PC-9 (cell line): ENCODE results near the gene LRRC28. TPM values are rescaled to one million over a fixed set of nuclear protein-coding genes. Genes with fewer than 3 reads are reported as not detected.

Source experiments
- BruUV-seq: library from RNA; stranded (reverse); fragments of 400-500 nt; replicated peaks from 2 replicates; lab custom pipeline; 2021; lab: Mats Ljungman, UMichigan
- CTCF ChIA-PET: fragments of 300-600 bp; sonication (Branson Sonifier 250); formaldehyde crosslinking; loops from one replicate; lab custom pipeline; 2022; ENCODE audit warnings: antibody characterized with exemption; lab: Charles Lee
- POLR2A ChIA-PET: fragments of 300-600 bp; sonication (Branson Sonifier 250); formaldehyde crosslinking; loops from one replicate; lab custom pipeline; 2022; ENCODE audit warnings: antibody characterized with exemption; ENCODE audit not compliant: unreplicated experiment; lab: Charles Lee
- DNase-seq, 2 experiments: peaks; one replicate each; pipeline versions ENCODE4 v3.0.0 to v3.0.0-alpha.2; 2015 to 2022; ENCODE audit warnings: mixed read lengths in 1 of 2
- H2AFZ ChIP-seq: fragments of 200-600 bp; sonication (generic); 2 replicates; pipeline ENCODE4 v1.8.1; 2017; ENCODE audit warnings: antibody characterized with exemption
- H3F3A ChIP-seq: fragments of 200-600 bp; sonication (generic); 2 replicates; pipeline ENCODE4 v1.8.1; 2017; ENCODE audit warnings: antibody characterized with exemption, mild to moderate bottlenecking, low read depth; ENCODE audit not compliant: insufficient read depth
- H3K27ac ChIP-seq: fragments of 200-600 bp; sonication (generic); 2 replicates; pipeline ENCODE4 v1.6.1; 2016; ENCODE audit warnings: mixed run types
- H3K27me3 ChIP-seq: fragments of 200-600 bp; sonication (generic); 2 replicates; pipeline ENCODE4 v1.6.1; 2016; ENCODE audit warnings: low read depth, mixed run types; ENCODE audit not compliant: insufficient read depth
- H3K36me3 ChIP-seq: fragments of 200-600 bp; sonication (generic); 2 replicates; pipeline ENCODE4 v1.6.1; 2016; ENCODE audit warnings: low read depth, mixed run types
- H3K4me1 ChIP-seq: fragments of 200-600 bp; sonication (generic); replicated peaks from 2 replicates; pipeline ENCODE4 v1.6.1; 2016; ENCODE audit warnings: mixed run types; ENCODE audit not compliant: insufficient read depth
- H3K4me2 ChIP-seq: fragments of 200-600 bp; sonication (generic); 2 replicates; pipeline ENCODE4 v1.6.1; 2017; ENCODE audit warnings: mixed run types
- H3K4me3 ChIP-seq: fragments of 200-600 bp; sonication (generic); 2 replicates; pipeline ENCODE4 v1.6.1; 2016; ENCODE audit warnings: mixed run types
- H3K79me2 ChIP-seq: fragments of 200-600 bp; sonication (generic); 2 replicates; pipeline ENCODE4 v1.6.1; 2017; ENCODE audit warnings: low read depth, mixed run types
- H3K9me2 ChIP-seq: fragments of 200-600 bp; sonication (generic); 2 replicates; pipeline ENCODE4 v1.8.1; 2017; ENCODE audit warnings: mild to moderate bottlenecking; ENCODE audit not compliant: insufficient read depth
- H3K9me3 ChIP-seq: fragments of 200-600 bp; sonication (generic); 2 replicates; pipeline ENCODE4 v1.8.1; 2016; ENCODE audit warnings: low read depth; ENCODE audit not compliant: insufficient read depth
- H4K20me1 ChIP-seq: fragments of 200-600 bp; sonication (generic); 2 replicates; pipeline ENCODE4 v1.8.1; 2017; ENCODE audit not compliant: insufficient read depth
- EZH2 ChIP-seq: fragments of 200-600 bp; sonication (generic); IDR thresholded peaks from 2 replicates; pipeline ENCODE4 v1.8.0; 2017; ENCODE audit warnings: antibody characterized with exemption, low read depth
- intact Hi-C: fragments of 100-400 bp; cut with micrococcal nuclease; formaldehyde crosslinking; loops from one replicate; pipeline ENCODE4 v1.10.0; 2022; ENCODE audit not compliant: unreplicated experiment
- total RNA-seq: library from RNA; stranded (reverse); gene quantifications from 2 replicates; pipeline ENCODE4 v1.2.3, GENCODE V29; 2021
- TF ChIP-seq, protein P1 (sequence below): fragments of 200-600 bp; sonication (generic); conservative IDR thresholded peaks from 2 replicates; pipeline ENCODE4 v1.6.1; 2017; ENCODE audit warnings: mixed run types, antibody characterized with exemption, mild to moderate bottlenecking, moderate library complexity

Gene LRRC28
- total RNA-seq, 1 experiment from 2014 or later = 13.5 TPM

DNA sequence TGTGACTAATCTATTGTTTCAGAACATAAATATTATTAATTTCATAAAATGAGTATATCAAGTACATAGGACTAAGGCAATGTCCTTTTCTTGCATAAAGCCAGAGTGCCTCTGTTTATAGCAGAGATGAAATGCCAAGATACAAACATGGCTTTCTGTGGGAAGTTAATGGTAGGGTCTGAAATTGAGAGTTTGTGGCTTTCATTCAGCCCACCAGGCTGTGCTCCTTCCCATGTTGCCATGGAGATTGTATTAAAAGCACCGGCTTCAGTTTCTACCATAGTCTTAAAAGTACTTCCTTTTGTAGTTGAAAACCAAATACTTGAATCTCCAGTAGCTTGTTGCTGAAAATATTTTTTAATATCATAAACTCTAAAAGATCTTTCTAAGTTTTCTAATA, 114.0 kb downstream of the LRRC28 start:
- no peaks in the 10 kb centered on the region for H3K9me3 ChIP-seq
- H3K36me3 ChIP-seq = no peaks in the 10 kb centered on the region
- no TSS peak for BruUV-seq
- no peaks in the 10 kb centered on the region for H3K9me2 ChIP-seq
- TF ChIP-seq, protein P1, sequence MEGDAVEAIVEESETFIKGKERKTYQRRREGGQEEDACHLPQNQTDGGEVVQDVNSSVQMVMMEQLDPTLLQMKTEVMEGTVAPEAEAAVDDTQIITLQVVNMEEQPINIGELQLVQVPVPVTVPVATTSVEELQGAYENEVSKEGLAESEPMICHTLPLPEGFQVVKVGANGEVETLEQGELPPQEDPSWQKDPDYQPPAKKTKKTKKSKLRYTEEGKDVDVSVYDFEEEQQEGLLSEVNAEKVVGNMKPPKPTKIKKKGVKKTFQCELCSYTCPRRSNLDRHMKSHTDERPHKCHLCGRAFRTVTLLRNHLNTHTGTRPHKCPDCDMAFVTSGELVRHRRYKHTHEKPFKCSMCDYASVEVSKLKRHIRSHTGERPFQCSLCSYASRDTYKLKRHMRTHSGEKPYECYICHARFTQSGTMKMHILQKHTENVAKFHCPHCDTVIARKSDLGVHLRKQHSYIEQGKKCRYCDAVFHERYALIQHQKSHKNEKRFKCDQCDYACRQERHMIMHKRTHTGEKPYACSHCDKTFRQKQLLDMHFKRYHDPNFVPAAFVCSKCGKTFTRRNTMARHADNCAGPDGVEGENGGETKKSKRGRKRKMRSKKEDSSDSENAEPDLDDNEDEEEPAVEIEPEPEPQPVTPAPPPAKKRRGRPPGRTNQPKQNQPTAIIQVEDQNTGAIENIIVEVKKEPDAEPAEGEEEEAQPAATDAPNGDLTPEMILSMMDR = no peak
- no peak for TF ChIP-seq EZH2
- no peak for DNase-seq
- no peaks in the 10 kb centered on the region for H4K20me1 ChIP-seq
- POLR2A ChIA-PET = no interaction called here
- H3K4me2 ChIP-seq = no peak overlapping the region
- intact Hi-C loops = no loop called here
- CTCF ChIA-PET = no interaction called here
- H3K4me1 ChIP-seq = no peaks in the 10 kb centered on the region
- H3K79me2 ChIP-seq = no peaks in the 10 kb centered on the region
- no peak overlapping the region for H3K4me3 ChIP-seq
- no peak overlapping the region for H3K27ac ChIP-seq
- no peaks in the 10 kb centered on the region for H3F3A ChIP-seq
- no peaks in the 10 kb centered on the region for H3K27me3 ChIP-seq
- H2AFZ ChIP-seq = no peak overlapping the region

DNA sequence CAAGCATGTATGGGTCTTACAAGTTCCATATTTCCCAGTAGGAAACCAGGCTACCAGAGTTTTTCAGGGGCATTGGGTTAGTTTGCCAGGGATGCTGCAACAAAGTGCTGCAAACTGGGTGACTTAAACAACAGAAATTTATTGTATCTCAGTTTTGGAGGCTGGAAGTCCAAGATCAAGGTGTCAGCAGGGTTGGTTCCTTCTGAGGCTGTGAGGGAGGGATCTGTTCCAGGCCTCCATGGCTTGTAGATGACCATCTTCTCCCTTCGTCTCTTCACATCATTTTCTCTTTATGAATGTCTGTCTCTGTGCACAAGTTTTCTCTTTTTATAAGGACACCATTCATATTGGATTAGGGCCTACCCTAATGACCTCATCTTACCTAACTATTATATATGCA, 114.7 kb downstream of the LRRC28 start:
- no TSS peak for BruUV-seq
- no peak for DNase-seq
- H3F3A ChIP-seq = no peaks in the 10 kb centered on the region
- ChIA-PET POLR2A (no interaction called here), CTCF (no interaction called here)
- H4K20me1 ChIP-seq = no peaks in the 10 kb centered on the region
- H3K9me2 ChIP-seq = no peaks in the 10 kb centered on the region
- no peaks in the 10 kb centered on the region for H3K27me3 ChIP-seq
- H3K36me3 ChIP-seq = no peaks in the 10 kb centered on the region
- H3K4me3 ChIP-seq = no peak overlapping the region
- no peak overlapping the region for H2AFZ ChIP-seq
- H3K79me2 ChIP-seq = no peaks in the 10 kb centered on the region
- H3K4me2 ChIP-seq = no peak overlapping the region
- H3K4me1 ChIP-seq = no peaks in the 10 kb centered on the region
- no peaks in the 10 kb centered on the region for H3K9me3 ChIP-seq
- TF ChIP-seq EZH2 = no peak
- TF ChIP-seq, protein P1 = no peak
- intact Hi-C loops = no loop called here
- H3K27ac ChIP-seq = no peak overlapping the region

DNA sequence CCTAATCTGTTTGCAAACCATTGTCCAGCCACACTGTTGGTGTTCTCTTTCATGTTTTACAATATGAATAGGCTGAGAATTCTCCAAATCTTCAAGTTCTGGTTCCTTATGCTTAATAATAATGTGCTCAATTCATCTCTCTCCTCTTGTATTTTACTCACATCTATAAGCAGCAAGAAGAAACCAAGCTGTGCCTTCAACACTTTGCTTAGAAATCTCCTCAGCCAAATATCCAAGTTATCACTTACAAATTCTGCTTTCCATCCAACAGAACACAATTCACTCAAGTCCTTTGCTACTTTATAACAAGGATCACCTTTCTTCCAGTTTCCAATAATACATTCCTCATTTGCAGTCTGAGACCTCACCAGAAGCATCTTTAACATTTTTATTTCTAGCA, 117.5 kb downstream of the LRRC28 start:
- POLR2A ChIA-PET = no interaction called here
- Histone ChIP-seq H3K9me3 (no peaks in the 10 kb centered on the region), H3K36me3 (no peaks in the 10 kb centered on the region), H4K20me1 (no peaks in the 10 kb centered on the region), H3K27ac (no peak overlapping the region), H3F3A (no peaks in the 10 kb centered on the region), H3K4me2 (no peak overlapping the region), H3K4me1 (no peaks in the 10 kb centered on the region), H3K9me2 (no peaks in the 10 kb centered on the region), H3K4me3 (no peak overlapping the region), H3K27me3 (no peaks in the 10 kb centered on the region), H2AFZ (no peak overlapping the region), H3K79me2 (no peaks in the 10 kb centered on the region)
- BruUV-seq = no TSS peak
- CTCF ChIA-PET = no interaction called here
- TF ChIP-seq EZH2 = no peak
- TF ChIP-seq, protein P1 = no peak
- no peak for DNase-seq
- intact Hi-C loops = no loop called here
